ENCODE measurements around the gene BHLHA9. TPM values are rescaled to one million over a fixed set of nuclear protein-coding genes. Genes with fewer than 3 reads are reported as not detected.
A peak's percentile ranks its signal among the peaks of the same experiment; 100 is the strongest.
"Not testable (repeated sequence)": the region's sequence is repeated elsewhere in the genome, so short reads cannot be mapped to it uniquely, and the experiment has no call there.

Gene BHLHA9
- not detected for total RNA-seq (ENCODE audit: insufficient read depth, low replicate concordance)

DNA sequence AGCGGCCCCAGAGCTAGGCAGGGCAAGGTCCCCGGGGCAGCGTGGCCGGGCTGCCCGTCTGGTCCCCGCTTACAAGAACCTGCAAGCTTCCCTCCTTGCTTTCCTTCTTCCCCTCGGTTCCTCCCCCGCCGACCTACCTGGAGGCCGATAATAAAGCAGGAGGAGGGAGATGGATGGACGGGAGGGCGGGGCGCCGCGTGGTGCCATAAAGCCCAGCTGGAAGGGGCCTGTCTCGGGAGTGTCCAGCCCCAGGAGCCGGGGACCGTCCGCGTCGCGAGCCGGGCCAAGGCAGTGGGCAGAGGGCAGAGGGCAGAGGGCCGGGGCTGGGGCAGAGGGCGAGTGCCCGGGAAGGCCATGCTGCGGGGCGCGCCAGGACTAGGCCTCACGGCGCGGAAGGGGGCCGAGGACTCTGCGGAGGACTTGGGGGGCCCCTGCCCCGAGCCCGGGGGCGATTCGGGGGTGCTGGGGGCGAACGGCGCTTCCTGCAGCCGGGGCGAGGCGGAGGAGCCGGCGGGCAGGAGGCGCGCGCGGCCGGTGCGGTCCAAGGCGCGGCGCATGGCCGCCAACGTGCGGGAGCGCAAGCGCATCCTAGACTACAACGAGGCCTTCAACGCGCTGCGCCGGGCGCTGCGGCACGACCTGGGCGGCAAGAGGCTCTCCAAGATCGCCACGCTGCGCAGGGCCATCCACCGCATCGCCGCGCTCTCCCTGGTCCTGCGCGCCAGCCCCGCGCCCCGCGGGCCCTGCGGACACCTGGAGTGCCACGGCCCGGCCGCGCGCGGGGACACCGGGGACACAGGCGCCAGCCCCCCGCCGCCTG, at the start of gene BHLHA9:
TSS of gene BHLHA9 (plus strand) at position 235 of the 820 bp plus-strand sequence. CDS start at position 355, 120 bp downstream.
- no peak for DNase-seq (ENCODE audit: low spot score)

DNA sequence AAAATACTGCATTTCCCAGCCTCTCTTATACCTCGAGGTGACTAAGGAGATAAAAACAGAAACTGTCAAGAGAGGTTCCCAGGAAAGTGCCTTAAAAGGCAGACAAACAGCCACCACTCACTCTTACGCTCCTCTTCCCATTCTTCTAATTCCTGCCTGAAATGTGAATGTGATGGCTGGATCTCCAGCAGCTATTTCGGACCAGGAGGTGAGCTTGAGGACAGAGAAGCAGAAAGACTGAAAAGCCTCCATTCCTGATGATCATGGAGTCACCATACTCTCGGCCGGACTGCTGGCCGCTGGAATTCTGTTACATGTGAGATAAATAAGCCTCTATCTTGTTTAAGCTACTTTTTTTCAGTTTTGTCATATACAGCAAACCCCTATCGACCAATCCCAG, 49.0 kb upstream of the BHLHA9 start:
- no peak for DNase-seq (ENCODE audit: low spot score)

GRCh38 chr17:1222321-1222720, 47.9 kb upstream of the BHLHA9 start:
- DNase-seq (ENCODE audit: low spot score), result no peak

- DNase-seq (ENCODE audit: low spot score), result no peak
These were observed 46.6 kb upstream of the BHLHA9 start for GRCh38 chr17:1223662-1224061.

DNA sequence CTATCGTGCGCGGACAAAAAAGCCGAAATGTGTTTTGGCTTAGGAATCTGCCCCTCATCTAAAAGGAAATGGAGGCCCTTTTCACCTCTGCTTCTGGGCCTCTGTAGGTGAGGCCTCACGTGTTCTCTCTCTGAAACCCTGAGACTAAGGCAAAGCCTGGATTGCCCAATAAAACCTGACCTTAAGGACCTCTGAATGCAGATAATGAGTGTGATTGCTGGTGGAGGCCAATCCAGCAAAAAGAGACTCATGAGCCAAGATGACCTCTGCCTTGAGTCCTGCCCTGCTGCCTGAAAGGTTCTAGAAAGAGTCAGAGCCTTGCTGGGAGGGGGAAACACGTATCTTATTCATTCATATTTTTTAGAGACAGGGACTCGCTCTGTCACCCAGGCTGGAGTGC, 45.9 kb upstream of the BHLHA9 start:
- DNase-seq (ENCODE audit: low spot score), result no peak

DNA sequence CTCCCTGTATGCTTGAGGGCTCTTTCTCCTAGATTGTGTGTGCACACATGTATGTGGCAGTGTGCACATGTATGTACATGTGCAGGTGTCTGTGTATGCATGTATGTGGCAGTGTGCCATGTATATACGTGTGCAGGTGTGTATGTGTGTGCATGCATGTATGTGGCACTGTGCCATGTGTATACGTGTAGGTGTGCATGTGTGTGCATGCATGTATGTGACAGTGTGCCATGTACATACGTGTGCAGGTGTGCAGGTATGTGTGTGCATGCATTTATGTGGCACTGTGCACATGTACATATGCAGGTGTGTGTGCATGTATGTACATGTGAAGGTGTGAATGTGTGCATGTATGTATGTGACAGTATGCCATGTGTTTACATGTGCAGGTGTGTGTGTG, 43.9 kb upstream of the BHLHA9 start:
- no peak for DNase-seq (ENCODE audit: low spot score)

- no peak for DNase-seq (ENCODE audit: low spot score)
These were observed 42.9 kb upstream of the BHLHA9 start for GRCh38 chr17:1227365-1227764.

DNA sequence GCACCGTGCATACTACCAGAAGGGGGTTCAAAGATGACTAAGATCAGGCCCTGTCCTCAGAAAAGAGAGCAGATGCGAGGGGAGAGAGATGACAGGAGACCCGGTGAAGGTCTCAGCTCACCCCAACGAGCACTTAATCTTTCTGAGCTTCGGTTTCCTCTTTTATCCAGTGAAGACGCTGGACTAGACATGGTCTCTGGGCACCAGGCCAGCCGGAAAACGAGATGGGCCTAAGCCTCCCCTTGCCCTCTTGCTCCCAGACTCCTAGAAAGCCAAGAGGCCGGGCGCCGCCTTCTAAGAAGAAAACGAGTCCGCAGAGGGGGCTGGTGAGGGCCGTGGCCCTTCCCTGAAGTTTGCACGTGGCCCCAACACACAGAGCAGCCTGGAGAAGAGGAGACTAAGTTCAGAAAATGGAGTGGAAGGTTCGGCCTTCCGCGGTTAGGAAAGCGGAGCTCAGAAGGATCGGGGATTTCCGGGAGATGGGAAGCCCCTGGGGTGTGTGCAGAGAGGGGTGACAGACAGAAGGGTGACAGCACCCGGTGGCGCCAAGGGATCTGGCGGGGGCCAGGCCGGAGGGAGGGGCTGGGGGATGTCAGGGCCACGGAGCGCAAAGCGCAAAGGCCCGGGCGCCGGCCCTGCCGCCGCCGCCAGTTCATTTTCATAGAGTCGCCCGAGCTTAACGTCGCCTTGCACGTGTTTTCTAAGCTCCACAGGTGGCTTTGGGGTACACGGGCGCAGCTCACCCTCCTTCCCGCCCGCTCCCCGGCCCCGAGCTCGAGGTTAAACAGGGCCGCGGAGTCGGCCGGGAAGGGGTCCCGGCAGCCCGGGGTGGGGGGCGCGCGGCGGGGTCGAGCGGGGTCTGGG, 42.1 kb upstream of the BHLHA9 start:
- DNase-seq (ENCODE audit: low spot score), result peak; percentile 25

- DNase-seq (ENCODE audit: low spot score), result no peak
These were observed 41.4 kb upstream of the BHLHA9 start for GRCh38 chr17:1228781-1229348.

DNA sequence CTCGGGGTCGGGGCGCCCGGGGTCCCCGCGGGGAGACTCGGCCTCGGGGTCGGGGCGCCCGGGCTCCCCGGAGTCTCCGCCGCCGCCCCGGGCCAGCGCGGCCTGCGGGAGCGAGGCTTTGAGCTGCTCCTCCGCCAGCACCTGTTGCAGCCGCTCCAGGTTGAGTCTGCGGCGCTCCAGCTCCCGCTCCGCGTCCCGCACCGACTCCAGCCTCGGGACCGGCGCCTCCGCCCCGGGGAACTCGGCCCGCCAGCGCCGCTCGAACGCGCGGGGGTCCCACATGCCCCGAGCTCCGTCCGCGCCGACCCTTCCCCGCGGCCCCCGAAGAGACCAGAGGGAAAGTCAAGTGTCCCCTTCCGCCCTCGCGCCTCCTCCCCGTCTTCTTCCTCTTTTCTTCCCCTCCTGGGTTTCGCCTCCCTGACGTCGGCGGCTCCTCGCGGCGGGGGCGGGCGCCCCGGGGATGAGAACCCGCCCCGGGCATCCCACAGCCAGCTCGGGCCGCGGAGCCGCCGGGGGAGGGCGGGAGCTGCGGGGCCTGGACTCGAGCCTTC, 40.8 kb upstream of the BHLHA9 start:
- DNase-seq (ENCODE audit: low spot score), result peak; percentile 47

DNA sequence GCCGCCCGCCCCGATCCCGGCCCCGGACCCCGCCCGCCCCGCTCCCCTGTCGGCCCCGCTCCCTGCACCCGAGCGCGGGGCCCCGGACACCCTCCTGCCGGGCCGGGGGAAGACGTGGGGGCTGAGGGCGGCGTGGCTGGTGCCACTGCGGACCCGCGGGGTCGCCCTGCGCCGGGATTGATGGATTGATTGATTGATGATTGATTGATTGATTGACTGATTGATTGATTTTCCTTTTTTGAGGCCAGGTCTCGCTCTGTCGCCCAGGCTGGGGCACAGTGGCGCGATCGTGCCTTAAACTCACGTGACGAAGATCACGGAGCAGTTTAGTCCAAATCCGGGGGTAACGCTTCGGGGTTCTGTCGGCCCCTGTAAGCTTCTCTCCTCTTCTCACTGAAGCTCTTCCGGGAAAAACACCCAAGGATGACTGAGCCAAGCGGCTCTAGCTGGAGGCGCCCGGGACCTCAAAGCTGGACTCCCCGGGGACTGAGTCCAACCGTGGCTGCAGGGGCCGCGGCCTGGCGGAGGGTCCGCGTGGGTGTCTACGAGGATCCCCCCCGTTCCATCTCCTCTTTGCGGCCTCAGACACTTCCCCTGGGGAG, 40.2 kb upstream of the BHLHA9 start:
- no peak for DNase-seq (ENCODE audit: low spot score)

GRCh38 chr17:1231456-1231855, 38.8 kb upstream of the BHLHA9 start:
- peak; percentile 30 for DNase-seq (ENCODE audit: low spot score)

DNA sequence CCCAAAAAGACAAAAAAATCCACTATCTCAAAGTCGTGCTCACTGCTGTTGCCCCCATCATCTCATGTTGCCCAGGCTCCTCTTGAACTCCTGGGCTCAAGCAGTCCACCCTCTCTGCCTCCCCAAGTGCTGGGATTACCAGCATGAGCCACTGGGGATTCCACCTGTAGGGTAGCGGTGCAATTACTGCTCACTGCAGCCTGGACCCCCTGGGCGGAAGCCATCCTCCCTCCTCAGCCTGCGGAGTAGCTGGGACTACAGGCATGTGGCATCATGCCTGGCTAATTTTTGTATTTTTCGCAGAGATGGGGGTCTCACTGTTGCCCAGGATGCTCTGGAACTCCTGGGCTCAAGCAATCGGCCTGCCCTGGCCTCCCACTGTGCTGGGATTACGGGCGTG, 37.9 kb upstream of the BHLHA9 start:
- no peak for DNase-seq (ENCODE audit: low spot score)

DNA sequence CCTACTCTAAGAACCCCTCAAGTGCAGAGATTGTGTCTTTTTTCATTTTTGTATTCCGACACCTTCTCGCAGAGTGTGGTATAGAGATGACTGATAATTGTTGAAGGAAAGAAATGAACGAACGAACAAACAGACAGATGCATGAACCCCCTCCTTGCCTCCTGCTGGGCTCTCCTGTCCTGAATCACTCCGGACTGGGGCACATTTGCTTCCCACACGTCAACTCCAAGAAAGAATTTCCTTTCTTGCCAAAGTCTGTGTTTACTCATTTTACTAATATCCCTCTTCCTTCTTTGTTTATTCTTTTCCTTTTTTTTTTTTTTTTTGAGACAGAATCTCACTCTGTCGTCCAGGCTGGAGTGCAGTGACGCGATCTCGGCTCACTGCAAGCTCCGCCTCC, 37.5 kb upstream of the BHLHA9 start:
- no peak for DNase-seq (ENCODE audit: low spot score)

DNA sequence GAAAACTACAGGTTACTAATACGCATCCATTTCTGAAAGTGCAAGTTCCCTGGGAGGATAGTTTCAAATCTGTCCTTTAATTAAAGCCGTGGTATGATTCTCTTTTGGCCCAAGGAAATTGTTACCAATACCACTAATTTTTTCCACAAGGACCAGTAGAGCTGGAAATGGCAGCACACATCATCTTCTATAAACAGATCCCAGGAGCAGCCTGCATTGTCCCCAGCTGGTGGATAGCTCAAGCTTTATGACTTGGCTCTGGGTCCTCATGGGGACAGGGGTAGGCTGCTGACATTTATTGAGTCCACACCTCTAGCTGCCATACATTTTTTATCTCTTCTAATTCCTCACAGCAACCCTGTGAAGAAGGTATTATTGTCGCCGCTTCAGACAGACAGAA, 35.8 kb upstream of the BHLHA9 start:
- DNase-seq (ENCODE audit: low spot score), result no peak

- DNase-seq (ENCODE audit: low spot score), result no peak
These were observed 32.8 kb upstream of the BHLHA9 start for GRCh38 chr17:1237471-1237870.

DNA sequence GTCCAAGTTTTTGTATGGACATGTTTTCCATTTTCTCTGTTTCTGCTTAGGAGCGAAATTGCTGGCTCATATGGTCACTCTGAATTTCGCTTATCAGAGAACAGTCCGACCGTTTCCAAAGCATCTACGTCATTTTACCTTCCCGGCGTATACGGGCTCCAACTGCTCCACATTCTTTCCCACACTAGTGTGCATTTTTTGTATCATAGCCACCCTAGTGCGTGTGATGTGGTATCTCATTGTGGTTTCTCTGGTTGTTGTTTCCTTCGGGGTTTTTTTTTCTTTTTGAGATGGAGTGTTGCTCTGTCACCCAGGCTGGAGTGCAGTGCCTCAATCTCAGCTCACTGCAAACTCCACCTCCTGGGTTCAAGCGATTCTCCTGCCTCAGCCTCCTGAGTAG, 31.0 kb upstream of the BHLHA9 start:
- no peak for DNase-seq (ENCODE audit: low spot score)

DNA sequence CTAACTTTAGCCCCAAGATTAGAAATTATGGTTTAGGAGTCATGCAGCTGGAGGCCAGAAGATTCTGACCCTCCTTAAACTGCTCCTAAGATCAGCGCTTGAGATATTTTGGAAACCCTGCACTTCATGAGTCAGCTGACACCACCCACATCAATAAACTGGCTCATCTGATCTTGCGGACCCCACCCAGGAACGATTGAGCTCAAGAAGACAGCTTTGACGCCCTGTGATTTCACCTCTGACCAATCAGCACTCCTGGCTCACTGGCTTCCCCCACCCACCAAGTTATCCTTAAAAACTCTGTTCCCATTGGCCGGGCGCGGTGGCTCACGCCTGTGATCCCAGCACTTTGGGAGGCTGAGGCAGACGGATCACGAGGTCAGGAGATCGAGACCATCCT, 29.8 kb upstream of the BHLHA9 start:
- not testable (repeated sequence) for DNase-seq (ENCODE audit: low spot score)

- DNase-seq (ENCODE audit: low spot score), result no peak
These were observed 28.3 kb upstream of the BHLHA9 start for GRCh38 chr17:1241929-1242328.

DNA sequence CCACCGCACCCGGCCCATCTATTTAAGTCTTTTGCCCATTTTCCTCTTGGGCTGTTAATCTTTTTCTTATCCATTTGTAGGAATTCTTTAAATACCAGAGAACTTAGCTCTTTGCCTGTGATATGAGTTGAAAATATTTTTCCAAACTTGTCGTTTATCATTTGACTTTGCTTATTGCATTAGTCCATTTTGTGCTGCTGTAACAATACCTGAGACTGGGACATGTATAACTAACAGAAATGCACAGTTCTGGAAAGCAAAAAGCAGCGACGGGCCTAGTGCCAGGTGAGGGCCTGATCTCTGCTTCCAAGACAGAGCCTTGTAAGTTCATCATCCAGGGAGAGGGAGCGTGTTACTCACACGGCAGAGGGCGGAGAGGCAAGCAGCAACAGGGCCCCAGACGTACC, 25.6 kb upstream of the BHLHA9 start:
- DNase-seq (ENCODE audit: low spot score), result peak; percentile 60

DNA sequence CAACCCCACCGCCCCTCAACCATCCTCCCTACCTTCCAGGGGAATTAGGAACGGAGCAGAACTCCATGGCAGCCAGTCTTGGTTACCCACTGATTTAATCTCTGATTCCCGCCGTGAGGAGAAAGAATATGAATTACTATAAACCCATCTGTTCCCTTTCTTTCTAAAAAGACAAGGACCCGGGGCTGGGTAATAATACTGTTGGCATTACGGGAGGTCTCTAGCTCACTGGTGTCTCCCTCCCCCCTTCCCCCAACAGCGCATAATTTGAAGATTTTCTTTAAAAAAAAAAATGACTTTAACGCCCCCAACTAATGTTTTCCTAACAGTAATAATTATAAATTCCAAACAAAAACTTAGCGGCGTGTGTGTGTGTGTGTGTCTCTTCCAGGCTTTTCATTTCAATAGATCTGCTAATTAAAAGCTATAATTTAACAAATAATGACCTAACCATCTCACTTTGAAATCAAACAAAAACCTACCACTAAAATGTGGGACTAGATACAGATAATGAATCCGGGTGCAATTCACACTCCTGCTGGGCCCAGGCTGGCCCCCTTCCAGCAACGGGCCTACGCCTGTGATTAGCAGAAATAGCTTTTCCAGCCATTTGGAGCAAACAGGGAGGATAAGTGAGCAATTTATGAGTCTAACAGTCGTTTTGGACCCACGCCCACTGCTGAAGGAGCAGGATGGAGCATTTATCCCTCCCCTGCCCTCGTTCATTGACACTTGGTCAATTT, 18.2 kb upstream of the BHLHA9 start:
- peak; percentile 71 for DNase-seq (ENCODE audit: low spot score)
